PC-3 (cell line): ENCODE results near the gene ACSS2. TPM values are rescaled to one million over a fixed set of nuclear protein-coding genes. Genes with fewer than 3 reads are reported as not detected.

ENCODE experiments used
- ATAC-seq: fragments of 200-7000 bp; cut with Tn5 transposase; 2 replicates; pipeline ENCODE4 v1.9.1; 2020; ENCODE audit warnings: mild to moderate bottlenecking, moderate library complexity
- BruUV-seq: library from RNA; stranded (reverse); fragments of 400-500 nt; replicated peaks from 2 replicates; lab custom pipeline; 2021; lab: Mats Ljungman, UMichigan
- CTCF ChIA-PET: fragments of 300-600 bp; sonication (Branson Sonifier 250); formaldehyde crosslinking; loops from one replicate; lab custom pipeline; 2022; ENCODE audit warnings: antibody characterized with exemption; lab: Charles Lee
- POLR2A ChIA-PET: fragments of 300-600 bp; sonication (Branson Sonifier 250); formaldehyde crosslinking; loops from one replicate; lab custom pipeline; 2022; ENCODE audit warnings: antibody characterized with exemption; ENCODE audit not compliant: unreplicated experiment; lab: Charles Lee
- DNase-seq: peaks from one replicate; pipeline ENCODE4 v3.0.0-alpha.2; 2015
- H2AFZ ChIP-seq: fragments of 300-600 bp; sonication (generic); 2 replicates; pipeline ENCODE4 v1.6.0; 2016; ENCODE audit warnings: antibody characterized with exemption, low read length
- H3F3A ChIP-seq: fragments of 300-600 bp; sonication (generic); one replicate; pipeline ENCODE4 v1.6.0; 2017; ENCODE audit warnings: antibody characterized with exemption, low read length, control low read depth, mild to moderate bottlenecking; ENCODE audit not compliant: unreplicated experiment
- H3K27ac ChIP-seq: fragments of 300-600 bp; sonication (generic); 2 replicates; pipeline ENCODE4 v1.5.1; 2016; ENCODE audit warnings: mild to moderate bottlenecking, low read length
- H3K27me3 ChIP-seq: fragments of 300-600 bp; sonication (generic); 2 replicates; pipeline ENCODE4 v1.6.1; 2016; ENCODE audit warnings: low read length, mixed read lengths
- H3K36me3 ChIP-seq: fragments of 300-600 bp; sonication (generic); 2 replicates; pipeline ENCODE4 v1.6.1; 2016; ENCODE audit warnings: low read depth, mixed run types, low read length, mixed read lengths
- H3K4me1 ChIP-seq: fragments of 300-600 bp; sonication (generic); 2 replicates; pipeline ENCODE4 v1.5.1; 2016; ENCODE audit warnings: low read length; ENCODE audit not compliant: insufficient read depth
- H3K4me2 ChIP-seq: fragments of 300-600 bp; sonication (generic); 2 replicates; pipeline ENCODE4 v1.6.0; 2016; ENCODE audit warnings: low read length
- H3K4me3 ChIP-seq: fragments of 300-600 bp; sonication (generic); 2 replicates; pipeline ENCODE4 v1.5.1; 2016; ENCODE audit warnings: mild to moderate bottlenecking, low read length, mixed read lengths
- H3K79me2 ChIP-seq: fragments of 300-600 bp; sonication (generic); 2 replicates; pipeline ENCODE4 v1.6.1; 2017; ENCODE audit warnings: low read length, mixed read lengths
- H3K9ac ChIP-seq: fragments of 300-600 bp; sonication (generic); 2 replicates; pipeline ENCODE4 v1.6.0; 2016; ENCODE audit warnings: mild to moderate bottlenecking, low read length
- H3K9me2 ChIP-seq: fragments of 300-600 bp; sonication (generic); replicated peaks from 2 replicates; pipeline ENCODE4 v1.6.1; 2016; ENCODE audit warnings: mixed run types, low read length, mixed read lengths
- H3K9me3 ChIP-seq: fragments of 300-600 bp; sonication (generic); 2 replicates; pipeline ENCODE4 v1.6.1; 2016; ENCODE audit warnings: low read length, mixed read lengths
- H4K20me1 ChIP-seq: fragments of 300-600 bp; sonication (generic); 2 replicates; pipeline ENCODE4 v1.6.1; 2016; ENCODE audit warnings: low read length, mixed read lengths
- CTCF ChIP-seq: fragments of 300-600 bp; sonication (generic); conservative IDR thresholded peaks from 2 replicates; pipeline ENCODE4 v1.5.1; 2017; ENCODE audit warnings: antibody characterized with exemption, low read depth, mild to moderate bottlenecking, low read length
- EZH2 ChIP-seq: fragments of 300-600 bp; sonication (generic); IDR thresholded peaks from one replicate; pipeline ENCODE4 v1.6.1; 2017; ENCODE audit warnings: antibody characterized with exemption, mild to moderate bottlenecking, low read length; ENCODE audit not compliant: unreplicated experiment
- EZH2phosphoT487 ChIP-seq: fragments of 300-600 bp; sonication (generic); IDR thresholded peaks from 2 replicates; pipeline ENCODE4 v1.6.1; 2018; ENCODE audit warnings: mild to moderate bottlenecking, antibody characterized with exemption, low read length, borderline replicate concordance
- intact Hi-C: fragments of 100-400 bp; cut with micrococcal nuclease; formaldehyde crosslinking; loops from 2 replicates; pipeline ENCODE4 v1.9.0; 2023
- total RNA-seq: library from RNA; depleted of rRNA; stranded (reverse); fragments of >200 nt; gene quantifications from 2 replicates; pipeline ENCODE4 v1.2.3, GENCODE V29; 2014

Gene ACSS2
- total RNA-seq, 1 experiment from 2014 or later = 78.9 TPM

DNA sequence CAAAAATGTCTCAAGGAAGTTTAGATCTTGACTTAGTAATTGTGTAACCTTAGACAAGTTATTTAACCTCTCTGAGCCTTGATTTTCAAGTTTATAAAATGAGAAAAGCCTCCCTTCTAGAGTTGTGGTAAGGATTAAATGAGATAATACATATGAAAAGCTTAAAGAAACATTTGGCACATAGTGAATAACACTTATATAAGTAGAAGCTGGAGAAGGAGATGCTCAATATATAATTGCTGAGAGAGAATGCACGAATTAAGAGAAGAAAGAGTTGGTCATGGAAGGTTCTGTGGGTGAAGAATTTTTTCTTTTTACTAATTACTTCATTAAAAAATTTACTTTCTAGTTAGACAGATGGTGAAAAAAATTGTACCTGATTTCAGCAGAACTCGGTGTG lies 5.3 kb downstream of the ACSS2 start:
- TF ChIP-seq CTCF = no peak
- POLR2A ChIA-PET = no interaction called here
- Histone ChIP-seq H3K27ac (no peak overlapping the region), H3K27me3 (no peaks in the 10 kb centered on the region), H4K20me1 (no peaks in the 10 kb centered on the region), H3K4me2 (no peak overlapping the region), H3K36me3 (peaks cover 15% of the 10 kb centered on the region), H3K4me3 (no peak overlapping the region), H3K9me3 (no peaks in the 10 kb centered on the region), H3K9ac (no peak overlapping the region), H3K9me2 (no peaks in the 10 kb centered on the region), H3F3A (no peaks in the 10 kb centered on the region), H3K79me2 (peaks cover 30% of the 10 kb centered on the region), H2AFZ (no peak overlapping the region), H3K4me1 (peaks cover 5% of the 10 kb centered on the region; the same call in 1 of the 2 replicates)
- intact Hi-C loops = no loop called here
- CTCF ChIA-PET = no interaction called here
- DNase-seq = no peak
- no TSS peak for BruUV-seq
- no peak for ATAC-seq

DNA sequence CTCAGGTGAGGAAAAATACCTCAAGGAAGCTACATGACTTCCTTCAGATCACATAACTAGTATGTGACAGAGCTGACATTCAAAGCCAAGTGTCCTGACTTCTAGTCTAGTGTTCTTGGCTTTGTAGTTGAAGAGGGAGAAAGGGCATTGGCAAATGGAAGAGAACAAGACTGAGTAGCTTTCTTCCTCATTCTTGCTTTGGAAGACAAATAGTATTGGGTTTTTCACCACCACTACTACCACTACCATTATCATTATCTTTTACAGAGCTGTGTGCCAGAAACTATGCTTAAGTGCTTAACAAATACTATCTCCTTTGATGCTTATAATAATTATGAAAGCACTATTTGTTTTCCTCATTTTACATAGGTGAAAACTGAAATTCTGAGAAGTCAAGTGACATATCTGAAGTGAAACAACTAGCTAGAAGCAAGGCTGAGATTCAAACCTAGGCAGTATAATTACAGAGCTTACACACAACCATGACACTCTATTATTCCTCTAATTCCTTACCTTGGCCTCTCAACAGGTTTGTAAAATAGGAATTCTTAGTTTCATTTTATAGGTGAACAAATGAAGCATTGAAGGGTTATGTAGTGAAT lies 6.8 kb downstream of the ACSS2 start:
- H3K27ac ChIP-seq = no peak overlapping the region
- ATAC-seq = no peak
- no peak for TF ChIP-seq EZH2
- no peak for TF ChIP-seq EZH2phosphoT487
- no peak for TF ChIP-seq CTCF
- no peak overlapping the region for H3K9ac ChIP-seq
- H3K4me2 ChIP-seq = no peak overlapping the region
- no peaks in the 10 kb centered on the region for H3K9me2 ChIP-seq
- H2AFZ ChIP-seq = no peak overlapping the region
- ChIA-PET CTCF (interaction anchor here (1.3 kb wide), 1 partner anchor 73 kb away, joined by 3 read pairs; the partner anchor contains the start of genes GSS and MYH7B), POLR2A (no interaction called here)
- BruUV-seq = no TSS peak
- no peaks in the 10 kb centered on the region for H3F3A ChIP-seq
- H4K20me1 ChIP-seq = no peaks in the 10 kb centered on the region
- intact Hi-C loops = no loop called here
- H3K9me3 ChIP-seq = no peaks in the 10 kb centered on the region
- peaks cover 17% of the 10 kb centered on the region for H3K79me2 ChIP-seq
- no peak for DNase-seq
- H3K4me1 ChIP-seq = peaks cover 5% of the 10 kb centered on the region; the same call in 1 of the 2 replicates
- no peak overlapping the region for H3K4me3 ChIP-seq
- no peaks in the 10 kb centered on the region for H3K27me3 ChIP-seq
- peaks cover 15% of the 10 kb centered on the region for H3K36me3 ChIP-seq

GRCh38 chr20:34883809-34884208 lies 7.4 kb downstream of the ACSS2 start:
- Histone ChIP-seq H2AFZ (no peak overlapping the region), H3K9me2 (no peaks in the 10 kb centered on the region), H3K27me3 (no peaks in the 10 kb centered on the region), H3K9ac (no peak overlapping the region), H3K9me3 (no peaks in the 10 kb centered on the region), H3K36me3 (peaks cover 15% of the 10 kb centered on the region), H3K4me1 (peaks cover 5% of the 10 kb centered on the region; the same call in 1 of the 2 replicates), H3K79me2 (peaks cover 12% of the 10 kb centered on the region), H3K27ac (no peak overlapping the region), H3F3A (no peaks in the 10 kb centered on the region), H3K4me2 (no peak overlapping the region), H4K20me1 (no peaks in the 10 kb centered on the region), H3K4me3 (no peak overlapping the region)
- ChIA-PET CTCF (interaction anchor here (1.3 kb wide), 1 partner anchor 72 kb away, joined by 3 read pairs; the partner anchor contains the start of genes GSS and MYH7B), POLR2A (no interaction called here)
- no peak for DNase-seq
- ATAC-seq = no peak
- BruUV-seq = no TSS peak
- intact Hi-C loops = no loop called here
- TF ChIP-seq EZH2phosphoT487 = no peak
- no peak for TF ChIP-seq CTCF
- no peak for TF ChIP-seq EZH2
